HUES48 (cell line): ENCODE data around the gene RGS11.

Experiments
- H3K27ac ChIP-seq: one replicate; pipeline ENCODE4 v1.7.0; 2013; ENCODE audit warnings: low read depth, low read length, inconsistent platforms
- H3K27me3 ChIP-seq: 2 replicates; pipeline ENCODE4 v1.6.1; 2013; ENCODE audit warnings: mild to moderate bottlenecking, low read length; ENCODE audit not compliant: control insufficient read depth, insufficient read depth
- H3K36me3 ChIP-seq: 2 replicates; pipeline ENCODE4 v1.6.1; 2013; ENCODE audit warnings: low read length; ENCODE audit not compliant: control insufficient read depth, insufficient read depth
- H3K4me1 ChIP-seq: 2 replicates; pipeline ENCODE4 v1.6.1; 2013; ENCODE audit warnings: mild to moderate bottlenecking, low read length; ENCODE audit not compliant: control insufficient read depth, insufficient read depth
- H3K4me3 ChIP-seq: 2 replicates; pipeline ENCODE4 v1.5.1; 2013; ENCODE audit warnings: mild to moderate bottlenecking, low read depth, low read length
- H3K9ac ChIP-seq: 2 replicates; pipeline ENCODE4 v1.6.1; 2013; ENCODE audit warnings: mild to moderate bottlenecking, low read depth, low read length, moderate library complexity
- H3K9me3 ChIP-seq: 2 replicates; pipeline ENCODE4 v1.6.1; 2013; ENCODE audit warnings: low read length; ENCODE audit not compliant: control insufficient read depth, insufficient read depth

RGS11 gene

DNA sequence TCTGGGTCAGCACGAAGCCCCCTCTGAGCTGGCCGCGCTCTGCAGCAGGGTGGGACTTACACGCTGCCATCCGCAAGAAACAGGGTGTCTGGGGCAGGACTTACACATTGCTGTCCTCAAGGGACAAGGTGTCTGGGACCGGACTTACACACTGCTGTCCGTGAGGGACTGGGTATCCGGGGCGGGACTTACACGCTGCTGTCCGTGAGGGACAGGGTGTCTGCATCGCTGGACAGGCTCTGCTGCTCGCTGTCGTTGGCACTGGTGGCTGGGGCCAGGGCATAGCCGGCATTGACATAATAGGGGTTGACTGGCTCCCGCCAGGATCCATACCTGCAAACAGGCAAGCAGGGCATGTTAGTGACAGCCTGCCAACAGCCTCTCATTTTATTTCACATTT is 38.6 kb upstream of the RGS11 start:
- Histone ChIP-seq H3K9ac (no peak overlapping the region), H3K27ac (no peak overlapping the region), H3K4me1 (peaks cover 9% of the 10 kb centered on the region; the same call in 1 of the 2 replicates), H3K9me3 (no peaks in the 10 kb centered on the region), H3K27me3 (no peaks in the 10 kb centered on the region), H3K36me3 (peaks cover 38% of the 10 kb centered on the region), H3K4me3 (no peak overlapping the region)

DNA sequence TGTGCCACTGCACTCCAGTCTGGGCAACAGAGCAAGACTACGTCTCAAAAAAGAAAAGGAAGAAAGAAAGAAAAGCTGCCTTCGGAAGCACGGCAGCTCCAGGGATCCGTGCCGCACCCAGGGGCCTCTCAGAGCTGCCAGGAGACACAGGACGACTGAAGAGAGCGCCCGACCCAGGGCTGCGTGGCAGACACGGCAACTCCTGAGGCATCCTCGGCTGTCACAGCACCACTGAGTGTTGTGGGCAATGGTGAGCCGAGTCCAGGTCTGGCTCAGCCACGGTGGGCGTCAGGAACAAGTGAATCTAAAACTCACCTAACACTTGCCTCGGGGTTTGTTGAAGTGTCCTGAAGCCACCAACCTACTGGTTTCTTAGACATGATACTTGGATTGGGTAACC is 36.0 kb upstream of the RGS11 start:
- Histone ChIP-seq H3K4me1 (no peaks in the 10 kb centered on the region), H3K9me3 (no peaks in the 10 kb centered on the region), H3K27me3 (no peaks in the 10 kb centered on the region), H3K9ac (no peak overlapping the region), H3K36me3 (peaks cover 62% of the 10 kb centered on the region), H3K4me3 (no peak overlapping the region), H3K27ac (no peak overlapping the region)

DNA sequence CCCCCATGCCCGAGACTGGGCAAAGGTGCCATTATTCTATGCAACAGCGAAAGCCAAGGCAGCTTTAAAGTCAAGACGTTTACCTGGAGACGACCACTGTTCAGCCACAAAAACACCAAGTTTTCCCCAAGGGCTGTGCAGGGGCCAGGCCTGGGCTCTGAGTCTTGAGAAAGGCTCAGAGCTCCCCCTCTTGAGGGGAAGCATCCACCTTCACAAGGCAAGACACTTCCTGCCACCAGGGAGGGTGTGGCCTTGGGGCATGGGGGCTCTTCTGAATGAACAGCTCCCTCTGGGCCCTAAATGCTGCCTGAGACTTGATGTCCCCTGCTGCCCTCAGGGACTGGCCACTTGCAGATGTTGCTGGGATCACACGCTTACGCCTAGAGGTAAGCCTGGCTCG is 33.7 kb upstream of the RGS11 start:
- H3K36me3 ChIP-seq: peaks cover 67% of the 10 kb centered on the region

DNA sequence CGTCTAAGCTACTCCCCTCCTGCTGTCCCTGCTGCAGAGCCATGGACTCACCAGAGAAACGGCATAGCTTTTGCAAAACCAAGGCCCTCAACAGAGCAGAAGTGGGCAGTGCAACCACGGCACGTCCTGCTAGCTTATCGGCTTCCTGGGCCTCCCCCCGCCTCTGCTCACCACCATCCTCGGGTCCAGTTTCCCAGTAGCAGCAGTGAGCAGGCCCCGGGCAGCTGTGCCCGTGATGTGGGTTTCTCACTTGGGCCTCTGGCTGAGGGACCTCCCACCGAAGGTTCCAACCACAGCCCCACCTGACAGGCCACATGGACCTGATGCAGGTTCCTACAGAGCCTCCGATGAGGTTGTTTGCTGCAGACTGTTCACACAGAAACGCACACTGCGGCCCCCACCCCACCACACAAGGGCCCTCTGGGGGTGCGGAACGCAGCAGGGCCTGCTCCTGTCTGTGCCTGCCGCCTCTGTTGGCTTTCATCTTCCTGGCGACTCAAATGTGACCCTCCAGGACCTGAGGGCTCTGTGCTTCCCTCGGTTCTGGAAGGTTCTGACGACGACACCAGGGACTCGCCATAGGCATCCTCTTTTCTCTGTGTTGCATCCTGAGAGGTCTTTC is 32.1 kb upstream of the RGS11 start:
- Histone ChIP-seq H3K9me3 (no peaks in the 10 kb centered on the region), H3K4me1 (no peaks in the 10 kb centered on the region), H3K36me3 (peaks cover 64% of the 10 kb centered on the region), H3K27ac (no peak overlapping the region), H3K4me3 (no peak overlapping the region), H3K9ac (no peak overlapping the region), H3K27me3 (no peaks in the 10 kb centered on the region)

More for the DNA sequence above, 33.7 kb upstream of the RGS11 start:
- no peaks in the 10 kb centered on the region for H3K4me1 ChIP-seq
- H3K27me3 ChIP-seq: no peaks in the 10 kb centered on the region
- H3K4me3 ChIP-seq: no peak overlapping the region
- no peak overlapping the region for H3K9ac ChIP-seq
- H3K27ac ChIP-seq: no peak overlapping the region
- no peaks in the 10 kb centered on the region for H3K9me3 ChIP-seq

DNA sequence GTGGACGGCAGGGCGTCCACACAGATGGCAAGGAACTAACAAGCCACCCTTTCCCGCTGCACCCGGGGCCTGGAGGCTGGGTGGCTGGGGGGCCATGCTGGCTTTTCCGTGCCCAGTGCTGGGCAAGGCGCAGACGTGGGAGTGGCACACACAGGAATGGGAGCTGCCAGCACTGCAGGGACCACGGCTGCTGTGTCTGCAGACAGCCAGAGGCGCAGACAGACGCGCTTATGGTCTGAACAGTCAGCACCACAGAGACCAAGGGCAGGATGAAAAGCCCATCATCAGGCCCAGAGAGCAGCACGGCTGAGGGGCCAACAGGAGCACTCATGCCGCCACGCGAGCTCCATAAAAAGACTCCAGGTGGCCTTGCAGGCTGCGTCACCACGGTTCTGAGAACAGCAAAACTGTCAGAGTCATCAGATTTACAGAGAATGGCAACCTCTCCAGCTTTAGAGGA is 31.2 kb upstream of the RGS11 start:
- Histone ChIP-seq H3K9me3 (no peaks in the 10 kb centered on the region), H3K4me3 (no peak overlapping the region), H3K36me3 (peaks cover 64% of the 10 kb centered on the region), H3K4me1 (no peaks in the 10 kb centered on the region), H3K9ac (no peak overlapping the region), H3K27ac (no peak overlapping the region), H3K27me3 (no peaks in the 10 kb centered on the region)

DNA sequence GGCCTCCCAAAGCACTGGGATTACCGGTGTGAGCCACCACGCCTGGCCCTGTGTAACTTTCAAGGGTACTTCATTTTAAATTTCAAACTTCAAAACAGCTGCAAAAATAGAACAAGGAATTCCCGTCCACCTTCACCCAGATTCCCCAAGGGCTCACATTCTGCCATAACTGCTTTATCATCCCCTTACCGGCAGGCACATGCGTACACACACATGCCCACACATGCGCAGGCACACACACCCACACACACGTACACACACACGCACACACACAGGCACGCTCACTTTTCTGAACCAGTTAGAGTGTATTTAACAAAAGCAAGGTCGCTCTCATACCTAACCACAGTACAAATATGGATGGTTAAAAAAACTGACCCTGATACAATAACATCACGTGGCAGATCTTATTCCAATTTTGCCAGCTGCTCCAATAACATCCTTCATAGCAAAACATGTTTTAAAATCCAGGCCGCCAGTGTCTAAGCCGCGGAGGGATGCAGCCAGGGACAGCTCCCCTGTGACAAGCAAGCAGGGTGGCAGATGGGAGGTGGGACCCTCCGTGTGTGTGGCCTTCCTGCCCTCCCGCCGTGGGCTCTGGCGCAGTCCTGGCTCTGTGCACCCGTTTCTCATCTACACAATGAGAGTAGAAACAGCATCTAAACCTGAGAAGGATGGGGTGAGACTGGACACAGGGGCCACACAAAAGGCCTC is 30.3 kb upstream of the RGS11 start:
- H3K4me3 ChIP-seq: no peak overlapping the region
- H3K27ac ChIP-seq: no peak overlapping the region
- peaks cover 60% of the 10 kb centered on the region for H3K36me3 ChIP-seq

GRCh38 chr16:303760-304505 is 28.2 kb upstream of the RGS11 start:
- Histone ChIP-seq H3K4me1 (no peaks in the 10 kb centered on the region), H3K4me3 (no peak overlapping the region), H3K9ac (no peak overlapping the region), H3K27me3 (no peaks in the 10 kb centered on the region), H3K27ac (no peak overlapping the region), H3K36me3 (peaks cover 55% of the 10 kb centered on the region), H3K9me3 (no peaks in the 10 kb centered on the region)

More for the DNA sequence above, 30.3 kb upstream of the RGS11 start:
- no peaks in the 10 kb centered on the region for H3K4me1 ChIP-seq
- no peaks in the 10 kb centered on the region for H3K27me3 ChIP-seq
- H3K9ac ChIP-seq: no peak overlapping the region
- no peaks in the 10 kb centered on the region for H3K9me3 ChIP-seq

DNA sequence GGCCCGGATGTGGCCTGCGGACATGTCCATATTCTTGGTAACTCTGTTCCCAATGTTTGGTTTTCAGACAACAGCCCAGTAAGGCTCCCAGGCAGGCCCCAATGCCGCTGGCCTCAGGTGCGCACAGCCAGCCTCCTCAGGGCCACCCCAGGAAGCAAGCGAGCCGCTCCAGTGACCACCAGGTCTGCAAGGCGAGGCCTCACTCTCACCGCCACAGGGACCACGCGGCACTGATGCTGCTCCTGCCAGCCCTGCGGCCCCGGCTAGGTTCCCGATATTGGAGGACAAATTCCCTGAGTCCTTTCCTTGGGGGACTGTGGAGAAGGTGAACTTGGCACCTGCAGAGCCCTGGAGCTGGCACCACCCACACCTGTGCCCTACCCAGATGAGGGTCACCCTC is 26.2 kb upstream of the RGS11 start:
- Histone ChIP-seq H3K9ac (no peak overlapping the region), H3K36me3 (peaks cover 51% of the 10 kb centered on the region), H3K27me3 (no peaks in the 10 kb centered on the region), H3K4me3 (no peak overlapping the region), H3K4me1 (no peaks in the 10 kb centered on the region), H3K9me3 (no peaks in the 10 kb centered on the region), H3K27ac (no peak overlapping the region)

DNA sequence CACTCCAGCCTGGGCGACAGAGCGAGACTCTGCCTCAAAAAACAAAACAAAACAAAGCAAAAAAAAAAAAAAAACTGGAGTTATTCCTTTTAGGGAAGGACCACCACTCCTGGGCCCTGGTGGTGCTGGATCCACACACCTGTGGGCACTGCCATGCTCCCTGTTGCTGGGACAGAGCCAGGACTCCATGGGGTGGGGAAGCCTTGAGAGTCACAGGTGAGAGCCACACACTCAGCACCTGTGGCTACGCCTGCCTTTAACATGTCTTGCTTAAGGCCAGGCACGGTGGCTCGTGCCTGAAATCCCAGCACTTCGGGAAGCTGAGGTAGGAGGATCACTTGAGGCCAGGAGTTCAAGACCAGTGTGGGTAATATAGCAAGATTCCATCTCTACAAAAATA is 25.5 kb upstream of the RGS11 start:
- no peak overlapping the region for H3K4me3 ChIP-seq
- H3K36me3 ChIP-seq: peaks cover 51% of the 10 kb centered on the region
- no peak overlapping the region for H3K9ac ChIP-seq
- no peaks in the 10 kb centered on the region for H3K4me1 ChIP-seq
- no peaks in the 10 kb centered on the region for H3K9me3 ChIP-seq
- H3K27ac ChIP-seq: no peak overlapping the region
- H3K27me3 ChIP-seq: no peaks in the 10 kb centered on the region

- H3K27me3 ChIP-seq: no peaks in the 10 kb centered on the region
- peaks cover 44% of the 10 kb centered on the region for H3K36me3 ChIP-seq
- no peaks in the 10 kb centered on the region for H3K4me1 ChIP-seq
- no peak overlapping the region for H3K4me3 ChIP-seq
- no peaks in the 10 kb centered on the region for H3K9me3 ChIP-seq
- no peak overlapping the region for H3K27ac ChIP-seq
- no peak overlapping the region for H3K9ac ChIP-seq
Measured at GRCh38 chr16:297832-298231, 22.1 kb upstream of the RGS11 start.
